ENCODE measurements around the gene BCAM.
"Not testable (repeated sequence)": the region's sequence is repeated elsewhere in the genome, so short reads cannot be mapped to it uniquely, and the experiment has no call there.

BCAM gene

DNA sequence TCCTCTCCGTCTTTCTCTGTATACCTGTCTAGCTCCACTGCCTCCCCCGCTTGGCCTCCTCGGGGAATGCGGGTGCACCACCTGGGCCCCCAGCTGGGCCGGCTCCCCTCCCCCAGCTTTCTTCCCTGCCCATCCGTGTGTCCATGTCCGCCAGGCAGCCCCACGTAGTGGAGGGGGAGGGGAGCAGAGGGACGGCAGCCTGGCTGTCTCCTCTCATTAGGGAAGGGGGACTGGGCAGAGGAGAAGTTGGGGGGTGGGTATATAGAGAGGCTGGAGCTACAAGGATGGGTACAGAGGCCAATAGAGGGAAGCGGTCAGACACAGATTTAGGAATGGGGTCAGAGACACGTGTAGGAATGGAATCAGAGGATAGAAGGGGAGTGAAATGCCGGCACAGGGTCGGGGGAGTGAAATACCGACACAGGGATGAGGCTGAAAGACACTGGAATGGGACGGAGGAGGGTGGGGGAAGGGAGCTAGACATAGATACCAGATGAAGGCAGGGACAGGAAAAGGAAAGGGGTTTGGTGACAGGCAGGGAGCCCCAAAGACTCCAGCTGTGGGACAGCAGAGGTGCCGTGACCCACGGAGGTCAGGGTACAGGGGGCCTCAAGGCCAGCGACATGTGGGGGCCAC is 40.0 kb downstream of the BCAM start:
- DNase-seq (ENCODE audit: low read depth): no peak

- no peak for DNase-seq (ENCODE audit: low read depth)
Observed at GRCh38 chr19:44850641-44851109, 41.8 kb downstream of the BCAM start.

DNA sequence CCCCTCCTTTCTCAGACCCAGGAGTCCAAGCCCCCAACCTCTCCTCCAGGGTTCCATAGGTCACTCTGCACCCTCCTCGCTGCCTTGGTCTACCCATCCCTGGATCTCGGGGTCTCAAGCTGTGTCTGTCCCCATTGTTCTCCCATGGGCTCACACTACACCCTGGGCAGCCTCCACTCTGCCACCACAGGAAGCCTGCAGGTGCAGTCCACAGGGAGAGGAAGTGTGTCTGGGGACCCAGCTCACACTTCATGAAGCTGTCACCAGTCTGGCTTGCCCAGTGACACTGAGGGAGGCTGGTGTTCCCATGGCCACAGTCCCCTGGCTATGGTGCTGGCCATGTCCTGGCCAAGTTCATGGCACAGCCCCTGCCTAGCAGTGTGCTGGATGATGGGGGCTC is 42.5 kb downstream of the BCAM start:
- no peak for DNase-seq (ENCODE audit: low read depth)

GRCh38 chr19:44855606-44856005 is 46.7 kb downstream of the BCAM start:
- no peak for DNase-seq (ENCODE audit: low read depth)

GRCh38 chr19:44856421-44857083 is 47.6 kb downstream of the BCAM start:
- DNase-seq (ENCODE audit: low read depth): no peak

GRCh38 chr19:44857837-44858236 is 48.9 kb downstream of the BCAM start:
- DNase-seq (ENCODE audit: low read depth): no peak

GRCh38 chr19:44861576-44861975 is 52.7 kb downstream of the BCAM start:
- not testable (repeated sequence) for DNase-seq (ENCODE audit: low read depth)

- DNase-seq (ENCODE audit: low read depth): no peak
Observed at GRCh38 chr19:44863990-44864389, 55.1 kb downstream of the BCAM start.

DNA sequence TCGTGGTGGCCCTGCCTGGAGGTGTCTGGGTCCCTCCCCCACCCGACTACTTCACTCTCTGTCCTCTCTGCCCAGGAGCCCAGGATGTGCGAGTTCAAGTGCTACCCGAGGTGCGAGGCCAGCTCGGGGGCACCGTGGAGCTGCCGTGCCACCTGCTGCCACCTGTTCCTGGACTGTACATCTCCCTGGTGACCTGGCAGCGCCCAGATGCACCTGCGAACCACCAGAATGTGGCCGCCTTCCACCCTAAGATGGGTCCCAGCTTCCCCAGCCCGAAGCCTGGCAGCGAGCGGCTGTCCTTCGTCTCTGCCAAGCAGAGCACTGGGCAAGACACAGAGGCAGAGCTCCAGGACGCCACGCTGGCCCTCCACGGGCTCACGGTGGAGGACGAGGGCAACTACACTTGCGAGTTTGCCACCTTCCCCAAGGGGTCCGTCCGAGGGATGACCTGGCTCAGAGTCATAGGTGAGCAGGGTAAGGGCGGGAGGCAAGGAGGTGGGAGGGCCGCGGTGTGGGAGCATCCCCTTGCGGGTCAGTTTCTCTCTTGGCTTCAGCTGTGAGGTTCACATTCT is 56.4 kb downstream of the BCAM start:
- DNase-seq (ENCODE audit: low read depth): no peak

GRCh38 chr19:44866664-44867063 is 57.8 kb downstream of the BCAM start:
- DNase-seq (ENCODE audit: low read depth): no peak

DNA sequence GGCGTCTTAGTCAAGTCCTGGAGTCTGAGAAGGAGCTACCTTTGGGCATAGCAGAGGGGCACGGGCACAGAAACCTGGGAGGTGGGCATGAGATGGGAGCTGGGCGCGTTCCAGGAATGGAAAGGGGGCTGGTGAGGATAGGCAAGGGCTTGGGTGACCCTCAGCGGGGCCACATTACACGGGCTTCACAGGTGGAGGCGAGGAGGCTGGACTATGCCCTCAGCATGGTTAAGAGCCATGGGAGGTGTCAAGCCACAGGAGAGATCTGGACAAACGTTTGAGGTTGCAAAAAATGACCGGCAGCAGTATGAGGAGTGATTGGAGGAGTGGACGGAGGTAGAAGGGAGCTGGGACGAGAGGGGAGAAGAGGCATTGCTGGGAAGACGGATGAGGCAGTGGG is 58.7 kb downstream of the BCAM start:
- no peak for DNase-seq (ENCODE audit: low read depth)

- no peak for DNase-seq (ENCODE audit: low read depth)
Observed at GRCh38 chr19:44869733-44870470, 61.0 kb downstream of the BCAM start.
